HepG2 (cell line): ENCODE data around the gene MEF2B. TPM values are rescaled to one million over a fixed set of nuclear protein-coding genes. Genes with fewer than 3 reads are reported as not detected.

ENCODE experiments used
- ARNTL ChIP-seq: sonication (generic); formaldehyde crosslinking; IDR thresholded peaks from 2 replicates; pipeline ENCODE4 v1.4.0; 2020; ENCODE audit warnings: mild to moderate bottlenecking, missing genetic modification reagents
- CCAR2 ChIP-seq: fragments of 200-400 bp; formaldehyde crosslinking; optimal IDR thresholded peaks from 2 replicates; pipeline ENCODE3; 2018; ENCODE audit warnings: low read depth, mild to moderate bottlenecking, low read length, moderate library complexity
- MED13 ChIP-seq: sonication (generic); formaldehyde crosslinking; IDR thresholded peaks from 2 replicates; pipeline ENCODE4 v1.5.0; 2020; ENCODE audit warnings: missing genetic modification reagents
- MIER2 ChIP-seq: IDR thresholded peaks from 2 replicates; pipeline ENCODE4 v1.6.1; 2016; ENCODE audit warnings: missing biosample characterization, missing genetic modification reagents
- SOX5 ChIP-seq: IDR thresholded peaks from 2 replicates; pipeline ENCODE4 v1.6.1; 2016; ENCODE audit warnings: borderline replicate concordance
- ZBTB38 ChIP-seq: sonication (generic); formaldehyde crosslinking; IDR thresholded peaks from 2 replicates; pipeline ENCODE4 v1.5.1; 2020; ENCODE audit warnings: mild to moderate bottlenecking, missing genetic modification reagents
- ZBTB40 ChIP-seq, 2 experiments: fragments of 450-650 bp in 1 of 2; sonication (generic) in 1 of 2; formaldehyde crosslinking in 1 of 2; IDR thresholded peaks; 2 replicates each; pipeline versions ENCODE4 v1.6.1 to v1.8.0; 2016 to 2022; ENCODE audit warnings: antibody characterized with exemption in 1 of 2, mild to moderate bottlenecking in 1 of 2, missing genetic modification reagents in 1 of 2
- ZFY ChIP-seq: sonication (generic); formaldehyde crosslinking; IDR thresholded peaks from 2 replicates; pipeline ENCODE4 v1.4.0; 2020; ENCODE audit warnings: missing genetic modification reagents
- ZNF142 ChIP-seq: sonication (generic); formaldehyde crosslinking; IDR thresholded peaks from 2 replicates; pipeline ENCODE4 v1.4.0; 2020; ENCODE audit warnings: missing genetic modification reagents
- polyA plus RNA-seq, 8 experiments: library from polyadenylated mRNA; depleted of rRNA in 3 of 8; stranded (reverse) in 7 of 8; unstranded in 1 of 8; fragments of >200 nt; fragmentation: Illumina TruSeq in 4 of 8; extraction: Trizol in 4 of 8; gene quantifications; 2 replicates each; pipeline versions ENCODE4 v1.2.1 to v1.2.3, GENCODE V29; 2011 to 2016; ENCODE audit warnings: low read depth in 4 of 8, missing spikeins in 1 of 8, mixed read lengths in 1 of 8; ENCODE audit not compliant: insufficient read depth in 1 of 8
- total RNA-seq, 5 experiments: library from RNA; depleted of rRNA; stranded (reverse); fragments of >200 nt; fragmentation: Illumina TruSeq; extraction: Trizol; gene quantifications; 2 replicates each; pipeline ENCODE4 v1.2.3, GENCODE V29; 2016; ENCODE audit warnings: low read depth in 1 of 5
- TF ChIP-seq, protein P1 (sequence below), 2 experiments: IDR thresholded peaks; 2 replicates each; pipeline ENCODE4 v1.6.1; 2011 to 2012; ENCODE audit warnings: low read length in 2 of 2, borderline replicate concordance in 1 of 2, low read depth in 1 of 2, mild to moderate bottlenecking in 1 of 2, moderate library complexity in 1 of 2

MEF2B gene
- total and polyA plus RNA-seq, 2 of the 13 experiments (the other 11 are each of a cell fraction or from before 2014, with no cell fraction given): 1.2 to 1.7 TPM

- TF ChIP-seq, protein P1, sequence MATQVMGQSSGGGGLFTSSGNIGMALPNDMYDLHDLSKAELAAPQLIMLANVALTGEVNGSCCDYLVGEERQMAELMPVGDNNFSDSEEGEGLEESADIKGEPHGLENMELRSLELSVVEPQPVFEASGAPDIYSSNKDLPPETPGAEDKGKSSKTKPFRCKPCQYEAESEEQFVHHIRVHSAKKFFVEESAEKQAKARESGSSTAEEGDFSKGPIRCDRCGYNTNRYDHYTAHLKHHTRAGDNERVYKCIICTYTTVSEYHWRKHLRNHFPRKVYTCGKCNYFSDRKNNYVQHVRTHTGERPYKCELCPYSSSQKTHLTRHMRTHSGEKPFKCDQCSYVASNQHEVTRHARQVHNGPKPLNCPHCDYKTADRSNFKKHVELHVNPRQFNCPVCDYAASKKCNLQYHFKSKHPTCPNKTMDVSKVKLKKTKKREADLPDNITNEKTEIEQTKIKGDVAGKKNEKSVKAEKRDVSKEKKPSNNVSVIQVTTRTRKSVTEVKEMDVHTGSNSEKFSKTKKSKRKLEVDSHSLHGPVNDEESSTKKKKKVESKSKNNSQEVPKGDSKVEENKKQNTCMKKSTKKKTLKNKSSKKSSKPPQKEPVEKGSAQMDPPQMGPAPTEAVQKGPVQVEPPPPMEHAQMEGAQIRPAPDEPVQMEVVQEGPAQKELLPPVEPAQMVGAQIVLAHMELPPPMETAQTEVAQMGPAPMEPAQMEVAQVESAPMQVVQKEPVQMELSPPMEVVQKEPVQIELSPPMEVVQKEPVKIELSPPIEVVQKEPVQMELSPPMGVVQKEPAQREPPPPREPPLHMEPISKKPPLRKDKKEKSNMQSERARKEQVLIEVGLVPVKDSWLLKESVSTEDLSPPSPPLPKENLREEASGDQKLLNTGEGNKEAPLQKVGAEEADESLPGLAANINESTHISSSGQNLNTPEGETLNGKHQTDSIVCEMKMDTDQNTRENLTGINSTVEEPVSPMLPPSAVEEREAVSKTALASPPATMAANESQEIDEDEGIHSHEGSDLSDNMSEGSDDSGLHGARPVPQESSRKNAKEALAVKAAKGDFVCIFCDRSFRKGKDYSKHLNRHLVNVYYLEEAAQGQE (IDR thresholded peaks at IDR 0.05; ENCODE audit: borderline replicate concordance in 1 of 2, low read depth in 1 of 2, low read length in 2 of 2): peak in 1 of 2 experiments; percentile 97
- TF ChIP-seq SOX5 (CRISPR knock-in tag) (peak; percentile 27; the same call in 1 of the 2 replicates), ZFY (CRISPR knock-in tag) (peak; percentile 42; the same call in 1 of the 2 replicates), MIER2 (peak; percentile 98), ZBTB38 (CRISPR knock-in tag) (0 out of 2 replicates have a peak, but pooled peaks have one; percentile 28), ZNF142 (CRISPR knock-in tag) (peak; percentile 64; the same call in 1 of the 2 replicates), CCAR2 (no peak), ARNTL (CRISPR knock-in tag) (0 out of 2 replicates have a peak, but pooled peaks have one; percentile 40), ZBTB40 (IDR thresholded peaks at IDR 0.05) (no peak), ZBTB40 (CRISPR knock-in tag; IDR thresholded peaks at IDR 0.05) (peak; percentile 27; the same call in 1 of the 2 replicates), MED13 (peak; percentile 67; the same call in 1 of the 2 replicates)
Measured at GRCh38 chr19:19214892-19215291, 44.8 kb upstream of the MEF2B start (continued).
